Left hindlimb (tissue), 1 donor: ENCODE results near the gene PCSK4.
A peak's percentile ranks its signal among the peaks of the same experiment; 100 is the strongest.
"Not testable (repeated sequence)": the region's sequence is repeated elsewhere in the genome, so short reads cannot be mapped to it uniquely, and the experiment has no call there.

Experiments
- DNase-seq: peaks from one replicate; pipeline ENCODE4 v3.0.0-alpha.2; 2018

PCSK4 gene

DNA sequence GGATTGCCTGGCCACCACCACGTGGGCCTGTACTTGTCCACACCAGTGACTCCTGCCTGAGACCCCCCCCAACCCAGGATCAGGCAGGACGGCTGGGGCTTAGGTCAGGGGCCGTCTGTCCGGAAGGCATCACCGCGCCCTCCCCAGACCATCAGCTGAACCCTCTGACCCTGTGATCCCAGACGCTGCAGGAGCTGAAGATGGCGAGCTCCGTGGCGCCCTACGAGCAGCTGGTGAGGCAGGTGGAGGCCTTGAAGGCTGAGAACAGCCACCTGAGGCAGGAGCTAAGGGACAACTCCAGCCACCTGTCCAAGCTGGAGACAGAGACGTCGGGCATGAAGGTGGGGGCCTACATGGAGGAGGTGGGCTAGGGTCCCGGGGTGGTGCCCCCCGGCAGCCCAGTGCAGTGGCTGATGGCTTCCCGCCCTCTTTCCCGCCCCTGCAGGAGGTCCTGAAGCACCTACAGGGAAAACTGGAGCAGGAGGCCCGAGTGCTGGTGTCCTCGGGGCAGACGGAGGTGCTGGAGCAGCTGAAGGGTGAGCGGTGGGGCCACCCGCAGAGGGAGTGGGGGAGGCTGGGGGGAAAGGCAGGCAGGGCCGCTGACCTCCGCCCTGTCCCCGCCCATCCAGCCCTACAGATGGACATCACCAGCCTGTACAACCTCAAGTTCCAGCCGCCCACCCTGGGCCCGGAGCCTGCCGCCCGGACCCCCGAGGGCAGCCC lies 37.2 kb downstream of the PCSK4 start:
- no peak for DNase-seq

DNA sequence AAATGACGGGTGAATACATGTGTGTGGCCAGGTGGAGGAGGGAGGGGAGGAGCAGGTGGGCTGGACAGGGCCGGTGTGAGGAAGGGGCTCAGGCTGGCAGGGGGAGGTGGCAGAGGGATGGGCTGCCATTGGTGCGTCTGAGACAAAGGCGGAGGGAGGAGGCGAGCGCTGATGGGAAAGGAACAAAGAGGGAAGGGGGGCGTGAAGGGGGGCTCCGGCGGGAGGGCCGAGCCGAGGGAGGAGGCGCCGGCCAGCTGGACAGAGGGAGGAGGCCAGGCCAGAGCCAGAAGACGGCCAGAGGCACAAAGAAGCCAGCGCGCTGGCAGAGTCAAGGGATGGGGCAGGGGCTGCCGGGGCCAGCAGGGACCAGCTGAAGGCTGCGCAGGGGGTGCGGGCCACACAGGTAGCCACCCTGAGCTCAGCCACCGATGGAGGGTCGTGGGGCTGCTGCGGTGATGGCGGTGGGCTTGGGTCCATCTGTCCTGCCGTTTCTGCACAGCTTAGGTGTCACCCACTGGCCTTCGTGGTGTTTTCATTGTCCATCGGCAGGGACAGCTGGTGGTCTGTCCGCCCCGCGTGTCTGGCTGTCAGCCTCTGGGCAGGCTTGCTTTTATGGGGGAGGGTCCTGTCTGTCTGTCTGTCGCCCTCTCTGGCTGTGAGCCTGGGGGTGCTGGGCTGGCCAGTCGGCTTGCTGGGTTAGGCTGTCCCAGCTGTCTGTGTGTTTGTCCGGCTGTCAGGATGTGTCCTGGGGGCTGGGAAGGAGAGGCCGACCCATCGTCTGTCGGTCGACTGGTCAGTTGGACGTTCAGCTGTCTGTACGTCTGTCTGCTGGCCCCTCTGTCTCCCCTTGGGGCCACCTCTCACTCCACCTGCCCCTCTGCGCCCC lies 38.0 kb downstream of the PCSK4 start:
- DNase-seq = no peak

GRCh38 chr19:1450735-1451731 lies 39.1 kb downstream of the PCSK4 start:
- no peak for DNase-seq

- no peak for DNase-seq
Measured at GRCh38 chr19:1449467-1450442, 40.4 kb downstream of the PCSK4 start, which contains the start of gene APC2. TSS of gene APC2 (plus strand) at chr19:1450121. CDS start at chr19:1453002, 2,881 bp downstream.

DNA sequence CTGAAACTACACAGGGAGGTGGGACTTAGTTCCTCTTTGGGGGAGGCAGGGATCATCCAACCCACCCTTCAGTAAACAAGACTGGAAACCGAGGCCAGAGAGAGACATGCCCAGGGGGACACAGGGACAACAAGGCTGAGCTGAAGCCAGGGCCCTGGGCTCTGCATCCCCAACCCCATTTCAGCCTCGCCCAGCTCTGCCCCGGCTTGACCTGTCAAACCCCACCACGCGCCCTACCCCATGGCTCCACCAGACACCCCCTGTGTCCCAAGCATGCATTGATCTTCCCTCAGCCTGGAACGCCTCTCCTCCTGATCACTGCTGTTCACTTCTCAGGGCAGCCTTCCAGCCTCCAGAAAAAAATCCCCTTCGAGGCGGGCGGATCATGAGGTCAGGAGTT lies 42.2 kb downstream of the PCSK4 start:
- DNase-seq = no peak

DNA sequence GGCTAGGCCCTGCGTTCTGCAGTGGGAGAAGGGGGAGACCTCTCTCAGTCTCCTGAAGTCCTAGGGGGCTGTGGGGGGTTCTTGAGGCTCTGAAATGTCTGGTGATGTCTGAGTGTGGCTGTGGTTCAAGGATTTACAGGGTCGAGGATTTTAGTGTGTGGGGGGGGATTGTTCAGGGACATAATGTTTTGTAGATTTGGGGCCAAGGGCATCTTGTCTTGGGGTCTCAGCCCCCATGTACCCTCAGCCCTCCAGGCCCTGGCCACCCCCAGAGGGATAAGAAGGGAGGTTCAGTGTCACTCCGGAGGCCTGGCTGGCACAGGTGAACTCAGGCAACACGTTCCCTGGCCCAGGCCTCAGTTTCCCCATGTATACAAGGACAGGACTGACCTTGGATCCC lies 42.6 kb downstream of the PCSK4 start:
- DNase-seq = no peak

DNA sequence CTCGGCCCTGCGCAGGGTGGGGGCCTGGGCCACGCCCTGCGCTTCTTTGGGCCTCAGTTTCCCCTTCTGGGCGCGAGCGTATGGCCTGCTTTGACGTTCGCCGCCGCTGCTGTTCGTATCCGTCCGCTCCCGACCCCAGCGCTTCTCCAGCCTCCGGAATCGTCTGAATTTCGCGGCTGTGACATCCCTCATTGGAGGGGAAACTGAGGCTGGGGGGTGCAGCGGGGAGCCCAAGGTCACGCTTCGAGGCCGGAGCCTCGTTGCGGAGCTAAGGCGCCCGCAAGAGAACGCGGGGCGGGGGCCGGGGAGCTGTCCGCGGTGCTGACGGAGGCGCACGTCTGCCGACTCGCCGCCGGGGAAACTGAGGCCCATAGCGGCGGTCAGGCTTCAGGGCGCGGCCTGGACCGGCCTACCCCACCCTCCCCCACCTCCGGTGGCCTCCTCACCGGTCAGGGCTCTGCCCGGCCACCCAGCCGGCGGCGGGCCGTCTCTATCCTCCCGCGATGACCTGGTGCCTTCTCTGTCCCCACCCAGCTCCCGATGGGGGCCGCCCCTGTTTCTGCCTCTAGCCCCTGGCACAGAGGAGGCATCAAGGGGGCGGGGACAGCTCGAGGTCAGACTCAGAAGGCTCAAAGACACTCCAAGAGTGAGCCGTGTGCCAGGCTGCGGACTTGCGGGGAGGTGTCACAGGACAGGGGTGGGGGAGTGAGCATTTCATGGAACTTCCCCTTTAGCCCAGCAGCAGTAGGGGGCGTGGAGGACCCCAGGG lies 43.3 kb downstream of the PCSK4 start:
- DNase-seq = no peak

DNA sequence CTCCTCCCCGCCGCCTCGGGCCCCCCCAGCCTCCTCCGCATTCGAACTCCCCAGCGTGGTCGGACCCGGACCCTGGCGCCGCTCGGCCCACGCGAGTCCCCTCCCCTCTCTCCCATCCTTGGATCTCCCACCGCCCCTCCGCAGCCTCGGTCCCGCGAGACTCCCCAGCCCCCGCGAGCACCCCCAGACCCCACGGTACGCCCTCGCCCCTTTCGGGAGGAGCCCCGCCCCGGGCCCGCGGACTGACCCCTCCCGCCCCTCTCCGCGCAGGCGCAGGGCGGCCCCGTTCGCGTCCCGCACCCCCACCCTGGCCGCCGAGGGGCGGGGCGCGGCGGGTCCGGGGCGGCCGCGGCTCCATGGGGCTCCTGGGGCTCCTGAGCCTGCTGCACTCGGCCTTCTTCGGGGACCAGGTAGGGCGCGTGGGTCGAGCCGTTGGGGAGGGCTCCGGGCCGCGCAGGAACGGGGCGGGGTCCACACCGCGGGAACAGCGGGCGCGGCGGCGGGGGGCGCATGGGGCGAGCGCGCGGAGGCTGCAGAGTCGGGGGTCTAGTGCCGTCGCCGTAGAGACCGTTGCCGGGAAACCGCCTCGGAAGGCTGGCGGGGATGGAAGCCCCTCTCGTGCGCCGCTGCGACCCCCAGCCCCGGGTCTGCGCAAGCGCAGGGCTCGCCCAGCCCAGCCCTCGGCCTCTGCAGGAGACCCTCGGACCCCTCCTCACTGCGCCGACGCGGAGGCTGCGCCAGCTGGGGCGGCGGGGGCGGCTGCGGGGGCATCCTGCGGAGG lies 44.0 kb downstream of the PCSK4 start:
- no peak for DNase-seq

GRCh38 chr19:1445185-1445931 lies 44.8 kb downstream of the PCSK4 start:
- DNase-seq = peak; percentile 71

GRCh38 chr19:1441677-1442438 lies 48.3 kb downstream of the PCSK4 start:
- DNase-seq = no peak

DNA sequence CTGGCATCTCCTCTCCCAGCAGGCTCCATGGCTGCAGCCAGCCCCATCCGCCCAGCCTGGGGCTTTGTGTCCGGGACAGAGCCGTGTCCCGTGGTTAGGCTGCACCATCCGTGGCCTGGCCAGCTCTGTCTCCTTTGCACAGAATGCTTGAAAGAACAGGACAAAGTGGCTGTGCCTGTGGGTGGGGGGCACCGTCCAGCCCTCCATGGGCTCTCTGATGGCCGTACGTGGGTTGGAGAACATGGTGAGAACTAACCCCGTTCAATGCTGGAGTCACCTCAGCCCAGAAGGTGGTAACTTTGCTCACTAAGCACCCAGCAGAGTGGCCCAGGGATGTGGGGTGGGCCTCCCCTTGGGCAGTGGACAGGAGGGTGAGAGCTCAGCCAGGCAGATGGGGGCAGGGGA lies 49.1 kb downstream of the PCSK4 start:
- DNase-seq = no peak

GRCh38 chr19:1440418-1440801 lies 49.7 kb downstream of the PCSK4 start:
- no peak for DNase-seq

DNA sequence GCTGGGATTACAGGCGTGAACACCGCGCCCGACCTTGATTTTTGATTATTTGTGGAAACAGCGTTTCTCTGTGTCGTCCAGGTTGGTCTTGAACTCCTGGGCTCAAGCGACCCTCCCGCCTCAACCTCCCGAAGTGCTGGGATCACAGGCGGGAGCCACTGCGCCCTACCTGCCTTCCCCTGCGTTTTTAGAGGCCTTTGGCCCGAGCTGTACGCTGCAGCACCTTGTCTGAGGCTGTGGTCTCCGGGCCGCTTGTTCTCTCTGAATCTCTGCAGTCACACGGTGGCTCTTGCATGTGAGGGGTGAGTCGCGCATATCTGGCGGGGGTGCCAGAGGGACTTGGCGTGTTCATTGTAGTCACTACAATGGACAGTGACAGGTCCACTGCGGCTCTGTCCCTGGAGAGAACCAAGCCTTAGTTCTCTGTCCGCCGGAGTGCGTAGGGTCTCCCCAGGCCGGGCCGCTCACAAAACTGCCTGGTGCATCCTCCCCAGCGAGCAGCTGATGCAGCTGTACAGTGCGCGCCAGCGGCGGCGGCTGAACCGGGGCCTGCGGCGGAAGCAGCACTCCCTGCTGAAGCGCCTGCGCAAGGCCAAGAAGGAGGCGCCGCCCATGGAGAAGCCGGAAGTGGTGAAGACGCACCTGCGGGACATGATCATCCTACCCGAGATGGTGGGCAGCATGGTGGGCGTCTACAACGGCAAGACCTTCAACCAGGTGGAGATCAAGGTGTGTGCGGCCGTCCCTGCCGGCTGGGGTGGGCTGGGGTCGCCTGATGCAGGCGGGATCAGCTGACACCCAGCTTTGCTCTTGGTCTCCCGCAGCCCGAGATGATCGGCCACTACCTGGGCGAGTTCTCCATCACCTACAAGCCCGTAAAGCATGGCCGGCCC lies 50.4 kb downstream of the PCSK4 start:
- DNase-seq = not testable (repeated sequence)

GRCh38 chr19:1438933-1439354 lies 51.2 kb downstream of the PCSK4 start:
- no peak for DNase-seq

DNA sequence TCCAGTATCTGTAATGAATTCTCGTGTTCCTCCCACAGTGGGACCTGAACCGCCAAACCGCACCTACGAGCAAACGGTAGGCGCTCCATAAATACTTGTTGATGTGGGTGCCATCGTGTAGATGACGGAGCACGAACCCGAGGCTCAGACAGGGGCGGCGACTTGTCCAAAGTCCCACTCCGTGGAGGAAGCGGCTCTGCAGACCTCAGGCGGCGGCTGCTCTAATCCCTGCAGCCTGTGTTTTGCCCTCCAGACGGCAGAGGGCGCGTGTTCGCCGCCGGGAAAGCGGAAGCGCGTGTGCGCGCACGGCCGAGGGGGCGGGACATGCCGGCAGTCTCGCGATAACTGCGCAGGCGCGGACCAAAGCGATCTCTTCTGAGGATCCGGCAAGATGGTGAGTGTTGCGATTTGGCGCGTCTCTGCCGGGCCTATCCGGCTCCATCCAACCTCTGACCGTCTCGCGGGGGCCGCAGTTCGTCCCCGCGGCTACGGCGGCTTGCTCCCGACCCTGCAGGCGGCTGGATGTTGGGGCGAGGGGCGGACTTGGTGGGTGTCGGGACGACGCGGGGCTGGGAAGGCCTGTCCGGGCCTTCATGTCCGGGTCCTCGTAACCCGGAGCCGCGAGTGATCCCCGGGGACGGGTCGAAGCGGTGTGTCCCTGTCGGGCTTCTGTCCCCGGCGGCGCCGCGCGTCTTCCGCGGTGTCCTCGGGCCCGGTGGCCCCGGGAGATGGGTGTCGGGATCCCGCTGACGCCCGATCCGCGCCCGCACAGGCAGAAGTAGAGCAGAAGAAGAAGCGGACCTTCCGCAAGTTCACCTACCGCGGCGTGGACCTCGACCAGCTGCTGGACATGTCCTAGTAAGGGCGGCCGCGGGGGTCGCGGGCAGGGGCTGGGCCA lies 51.9 kb downstream of the PCSK4 start, which contains the start of gene RPS15:
TSS of gene RPS15 (plus strand) at position 362 of the 898 bp plus-strand sequence. CDS start at position 392, 30 bp downstream.
- DNase-seq = peak; percentile 96

GRCh38 chr19:1437609-1438008 lies 52.5 kb downstream of the PCSK4 start:
- DNase-seq = no peak
